ENCODE measurements around the gene RIPK4.
"Not testable (repeated sequence)": the region's sequence is repeated elsewhere in the genome, so short reads cannot be mapped to it uniquely, and the experiment has no call there.

RIPK4 gene

DNA sequence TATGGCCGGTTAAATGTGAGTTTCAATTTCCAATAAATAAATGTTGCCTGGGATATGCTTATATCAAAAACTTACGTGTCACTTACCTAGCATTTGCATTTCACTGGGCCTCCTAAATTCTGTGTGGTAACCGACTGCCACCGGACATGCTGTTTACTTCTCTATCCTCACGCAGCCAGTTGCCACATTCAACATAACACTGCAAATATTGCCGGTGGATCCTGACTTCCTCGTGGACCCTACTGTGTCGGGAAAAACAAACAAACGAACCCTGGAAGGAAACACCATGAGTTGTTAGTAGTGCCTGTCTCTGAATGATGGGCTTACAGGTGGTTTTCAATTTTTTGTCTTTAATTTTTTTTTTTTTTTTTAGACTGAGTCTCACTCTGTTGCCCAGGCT lies 54.1 kb downstream of the RIPK4 start:
- DNase-seq: no peak

DNA sequence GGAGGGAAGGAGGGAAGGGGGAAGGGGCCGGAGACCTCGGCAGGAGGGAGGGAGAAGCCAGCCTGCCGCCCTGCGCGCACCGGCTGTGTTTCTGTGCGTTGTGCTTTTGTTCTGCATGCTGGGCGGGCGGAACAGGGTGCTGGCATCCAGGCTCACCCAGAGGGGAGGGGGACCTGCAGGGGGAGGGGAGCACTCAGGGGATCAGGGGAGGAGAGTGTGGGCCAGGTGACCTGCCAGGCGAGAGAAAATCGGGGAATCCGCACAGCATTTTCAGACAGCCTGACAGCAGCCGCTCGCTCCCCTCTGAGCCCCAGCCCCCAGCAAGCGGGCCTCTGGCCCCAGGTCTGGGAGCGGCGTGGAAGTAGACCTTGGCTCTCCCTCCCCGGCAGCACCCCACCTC lies 54.7 kb downstream of the RIPK4 start:
- no peak for DNase-seq

DNA sequence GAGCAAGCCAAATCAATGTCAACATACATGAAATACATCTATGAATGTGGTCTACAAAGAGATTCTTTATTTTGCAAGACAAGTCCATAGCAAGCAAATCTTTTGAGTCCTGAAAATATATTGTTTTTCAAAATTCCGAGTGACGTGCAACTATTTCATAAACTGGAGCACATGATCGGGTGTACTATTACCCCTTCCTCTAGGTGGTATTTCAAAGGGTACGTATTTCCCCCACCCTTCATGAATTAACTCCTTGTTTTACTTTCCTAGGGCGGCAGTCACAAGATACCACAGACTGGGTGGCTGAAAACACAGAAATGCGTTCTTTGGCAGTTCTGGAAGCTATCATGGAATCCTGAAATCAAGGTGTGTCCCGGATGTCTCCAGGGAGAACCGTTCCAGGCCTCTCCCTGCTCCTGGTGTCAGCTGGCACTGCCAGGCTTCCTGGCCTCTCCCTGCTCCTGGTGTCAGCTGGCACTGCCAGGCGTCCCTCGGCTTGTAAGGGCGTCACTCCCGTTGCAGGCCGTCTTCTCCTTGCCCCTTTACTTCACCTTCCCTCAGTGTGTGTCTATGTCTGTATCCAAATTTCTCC lies 55.3 kb downstream of the RIPK4 start:
- no peak for DNase-seq

DNA sequence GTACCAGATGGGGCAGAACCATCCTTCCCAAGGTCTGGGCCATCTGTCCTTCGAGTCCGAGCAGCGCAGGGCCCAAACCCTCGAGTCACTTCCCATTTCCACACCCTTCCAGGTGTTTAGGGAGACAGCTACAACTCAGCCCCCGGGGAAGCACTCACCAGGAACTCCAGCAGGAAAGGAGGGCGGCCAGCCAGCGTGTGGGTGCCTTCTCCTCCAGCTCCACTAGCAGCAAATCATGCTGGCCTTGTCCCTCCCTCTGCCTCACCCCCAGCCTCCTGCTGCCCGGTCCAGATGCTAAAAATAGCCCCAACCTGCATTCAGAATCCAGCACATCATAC lies 56.1 kb downstream of the RIPK4 start:
- no peak for DNase-seq

DNA sequence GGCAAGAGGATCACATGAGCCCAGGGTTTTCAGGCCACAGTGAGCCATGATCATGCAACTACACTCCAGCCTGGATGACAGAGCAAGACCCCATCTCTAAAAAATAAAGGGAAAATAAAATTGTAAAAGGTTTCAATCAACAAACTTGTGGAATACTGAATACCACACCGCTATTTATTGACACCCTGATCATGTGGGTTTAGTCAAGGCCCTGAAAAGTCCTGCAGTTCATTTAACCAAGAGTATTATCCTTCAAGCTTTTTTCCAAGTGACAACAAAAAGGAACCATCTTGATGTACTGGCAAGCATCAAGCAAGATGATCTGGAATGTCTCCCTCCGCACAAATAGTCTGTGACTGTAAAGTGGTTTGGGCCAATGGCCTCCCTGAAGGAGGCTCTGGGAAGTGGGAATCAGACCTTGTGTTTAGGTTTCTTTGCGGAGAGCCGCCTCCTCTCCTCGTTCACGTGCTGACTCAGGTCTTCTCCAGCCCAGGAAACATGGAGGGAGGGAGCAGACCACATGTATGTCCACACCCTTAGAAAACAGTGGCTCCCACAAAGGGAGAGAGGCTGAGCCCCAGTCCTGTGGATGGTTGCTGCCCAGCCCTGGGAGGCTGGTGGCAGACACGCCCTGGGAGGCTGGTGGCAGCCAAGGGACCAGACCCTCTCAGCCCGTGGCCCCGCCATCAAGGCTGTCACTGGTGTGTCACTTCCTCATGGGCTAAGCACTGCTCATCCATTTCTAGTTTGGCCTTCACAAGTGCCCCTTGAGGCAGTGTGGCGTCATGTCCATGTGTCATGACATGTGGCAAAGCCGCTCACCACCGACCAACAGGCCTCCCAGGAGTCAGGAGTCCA lies 56.7 kb downstream of the RIPK4 start:
- DNase-seq: no peak

- DNase-seq: no peak
These were observed 57.7 kb downstream of the RIPK4 start for GRCh38 chr21:41709166-41709565.

DNA sequence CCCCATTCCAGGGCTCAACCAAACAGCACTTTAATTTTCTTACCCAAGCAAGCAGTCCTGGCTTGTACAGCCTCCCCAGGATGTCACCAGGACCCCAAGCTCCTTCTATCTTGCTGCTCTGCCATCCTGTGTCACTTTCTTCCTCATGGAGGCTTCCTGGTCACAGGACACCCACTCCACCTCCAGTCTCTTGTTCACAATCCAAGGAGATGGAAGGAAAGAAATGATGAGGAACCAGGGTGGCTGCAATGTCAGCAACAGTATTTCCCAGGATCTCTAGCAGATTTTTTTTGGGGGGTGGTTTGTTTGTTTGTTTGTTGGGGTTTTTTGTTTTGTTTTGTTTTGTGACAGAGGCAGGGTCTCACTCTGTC lies 58.9 kb downstream of the RIPK4 start:
- no peak for DNase-seq

DNA sequence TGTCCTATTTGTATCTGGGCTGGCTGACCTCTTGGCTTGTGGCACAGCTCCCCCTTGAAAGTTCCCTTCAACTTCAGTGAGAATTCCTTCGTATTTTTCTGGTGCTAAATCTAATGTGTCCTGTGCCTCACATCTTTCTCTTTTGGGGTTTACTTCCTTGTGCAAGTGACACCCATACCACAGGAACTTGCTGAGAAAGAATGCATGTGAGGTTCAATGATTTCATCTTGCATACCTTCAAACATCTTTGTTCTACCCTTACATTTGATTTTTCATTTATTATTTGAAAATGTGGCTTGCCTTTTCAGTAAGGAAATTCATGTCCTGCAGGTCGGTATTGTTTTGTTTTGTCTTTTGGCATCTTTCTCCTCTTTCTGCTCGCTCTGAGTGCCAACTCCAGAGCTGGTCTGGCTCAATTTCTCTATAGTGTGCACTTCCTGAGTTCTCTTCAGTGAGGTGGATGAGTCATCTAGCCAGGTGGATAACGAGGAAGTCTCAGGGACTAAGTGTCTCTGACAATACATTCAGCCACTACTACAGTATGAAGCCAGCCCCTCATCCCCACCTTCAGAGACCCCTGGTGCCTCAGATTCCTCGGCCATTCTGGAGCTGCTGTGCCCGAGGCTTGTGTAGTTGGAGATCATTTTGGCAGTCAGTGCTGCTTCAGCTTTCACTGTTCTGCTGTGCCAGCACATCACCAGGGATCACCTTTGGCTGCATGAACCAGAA lies 59.5 kb downstream of the RIPK4 start:
- no peak for DNase-seq

DNA sequence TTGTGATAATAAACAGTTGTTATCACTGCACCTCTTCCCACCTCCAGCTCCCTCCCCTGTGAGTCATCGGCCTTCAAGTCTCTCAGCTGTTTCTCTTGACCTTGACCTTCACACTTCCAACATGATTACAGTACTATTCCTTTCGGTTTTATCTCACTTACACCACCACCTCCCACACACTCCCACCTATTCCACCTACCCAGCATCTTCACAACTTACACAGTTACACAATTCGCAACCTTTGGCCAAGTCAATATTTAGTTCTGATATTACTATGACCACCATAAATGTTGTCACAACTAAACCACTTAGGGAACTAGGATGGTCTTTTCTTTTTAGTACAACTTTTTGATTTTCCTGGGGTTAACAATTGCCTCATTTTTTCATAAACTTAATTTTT lies 60.2 kb downstream of the RIPK4 start:
- DNase-seq: no peak

DNA sequence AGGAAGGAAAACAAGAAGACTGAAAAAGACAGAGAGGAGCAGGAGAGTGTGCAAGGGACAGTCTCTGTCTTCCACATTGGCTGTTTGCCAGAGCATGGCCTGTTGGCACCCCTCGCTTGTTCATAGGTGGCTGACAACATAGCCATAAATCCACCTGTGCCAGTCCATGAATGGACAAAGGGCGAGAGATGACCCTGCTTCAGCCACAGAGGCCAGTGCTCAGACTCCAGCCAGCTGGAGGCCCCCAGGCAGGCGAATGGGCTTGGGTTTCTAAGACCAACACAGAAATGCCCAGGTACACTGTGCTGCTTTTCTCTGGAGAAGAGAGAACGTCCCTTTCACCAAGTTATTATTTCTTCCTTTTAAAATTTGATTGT lies 60.6 kb downstream of the RIPK4 start:
- no peak for DNase-seq

- no peak for DNase-seq
These were observed 61.1 kb downstream of the RIPK4 start for GRCh38 chr21:41705546-41706262.

DNA sequence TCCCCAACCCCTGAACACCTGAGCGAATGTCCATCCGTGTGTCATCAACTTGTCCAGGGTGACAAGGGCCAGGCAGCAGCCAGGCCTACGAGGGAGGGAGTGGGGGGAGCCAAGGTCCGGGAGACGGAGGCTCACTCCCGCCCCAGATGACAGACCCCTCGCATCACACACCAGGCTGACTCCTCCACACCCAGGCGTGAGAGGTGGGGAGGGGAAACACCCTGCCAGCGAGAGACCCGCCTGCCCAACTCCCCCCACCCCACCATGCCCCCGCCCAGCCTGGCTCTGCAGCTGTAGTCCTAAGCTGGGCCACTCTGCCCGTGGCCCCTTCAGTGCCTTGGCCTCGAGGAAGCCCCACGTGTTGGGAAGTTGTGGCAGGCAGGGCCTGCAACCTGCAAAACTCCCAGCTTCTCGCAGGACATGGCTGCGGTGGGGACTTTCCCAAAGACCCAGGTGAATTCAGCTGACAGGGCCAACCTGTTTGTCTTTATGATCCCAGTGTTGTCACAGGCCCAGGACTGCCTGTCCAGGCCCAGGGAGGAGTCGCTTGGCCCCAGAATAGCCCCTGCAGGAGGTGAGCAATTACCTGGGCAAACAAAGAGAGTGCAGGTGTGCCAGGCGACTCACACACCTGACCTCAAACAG lies 62.9 kb downstream of the RIPK4 start:
- no peak for DNase-seq

- no peak for DNase-seq
These were observed 65.1 kb downstream of the RIPK4 start for GRCh38 chr21:41701749-41702148.

- DNase-seq: no peak
These were observed 67.5 kb downstream of the RIPK4 start for GRCh38 chr21:41699311-41699710.

- no peak for DNase-seq
These were observed 68.8 kb downstream of the RIPK4 start for GRCh38 chr21:41698071-41698470.

GRCh38 chr21:41695513-41695912 lies 71.3 kb downstream of the RIPK4 start:
- DNase-seq: no peak

DNA sequence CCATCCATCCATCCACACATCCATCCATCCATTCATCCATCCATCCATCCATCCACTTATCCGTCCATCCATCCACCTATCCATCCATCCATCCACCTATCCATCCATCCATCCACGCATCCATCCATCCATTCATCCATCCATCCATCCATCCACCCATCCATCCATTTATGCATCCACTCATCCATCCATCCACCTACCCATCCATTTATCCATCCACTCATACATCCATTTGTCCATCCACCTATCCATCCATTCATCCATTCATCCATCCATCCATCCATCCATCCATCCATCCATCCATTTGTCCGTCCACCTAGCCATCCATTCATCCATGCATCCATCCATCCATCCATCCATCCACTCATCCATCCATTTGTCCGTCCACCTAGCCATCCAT lies 72.8 kb downstream of the RIPK4 start:
- DNase-seq: not testable (repeated sequence)

- no peak for DNase-seq
These were observed 74.7 kb downstream of the RIPK4 start for GRCh38 chr21:41692185-41692565.

GRCh38 chr21:41691205-41692184 lies 75.4 kb downstream of the RIPK4 start:
- DNase-seq: no peak

Measured in stimulated activated CD4-positive, alpha-beta T cell treated with anti-CD3 and anti-CD28 coated beads, Interleukin-2, amount 100 ng/mL, for 48 hours (primary cell).